ENCODE data around the gene AP2A1.

AP2A1 gene

DNA sequence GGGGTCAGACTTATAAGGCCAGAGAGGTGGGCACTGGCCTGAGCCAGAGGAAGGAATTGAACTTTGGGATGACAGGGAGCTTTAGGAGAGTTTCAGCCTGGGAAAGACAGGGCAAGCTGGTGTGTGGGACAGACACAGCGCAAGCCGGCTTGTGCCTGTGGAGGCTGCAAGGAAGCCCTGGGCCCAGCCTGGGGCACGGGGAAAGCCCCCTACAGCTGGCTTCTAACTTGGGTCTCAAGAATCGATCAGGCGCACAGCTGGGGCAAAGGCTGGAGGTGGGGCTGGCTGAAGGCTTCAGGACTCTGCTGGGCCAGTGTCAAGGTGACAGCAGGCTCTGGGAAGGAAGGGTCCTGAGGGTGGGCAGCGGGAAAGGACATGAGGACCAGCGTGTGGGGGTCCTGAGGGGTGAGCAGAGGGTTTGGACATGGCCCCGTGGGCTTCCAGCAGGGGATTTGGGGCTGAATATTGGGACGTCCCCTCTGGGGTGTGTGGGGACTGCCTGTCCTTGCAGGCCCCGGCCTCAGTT, 87.1 kb downstream of the AP2A1 start:
- H3K4me3 ChIP-seq (ENCODE audit: low read length) = no peak overlapping the region
- DNase-seq (ENCODE audit: low read depth) = no peak
- TF ChIP-seq, protein P1, sequence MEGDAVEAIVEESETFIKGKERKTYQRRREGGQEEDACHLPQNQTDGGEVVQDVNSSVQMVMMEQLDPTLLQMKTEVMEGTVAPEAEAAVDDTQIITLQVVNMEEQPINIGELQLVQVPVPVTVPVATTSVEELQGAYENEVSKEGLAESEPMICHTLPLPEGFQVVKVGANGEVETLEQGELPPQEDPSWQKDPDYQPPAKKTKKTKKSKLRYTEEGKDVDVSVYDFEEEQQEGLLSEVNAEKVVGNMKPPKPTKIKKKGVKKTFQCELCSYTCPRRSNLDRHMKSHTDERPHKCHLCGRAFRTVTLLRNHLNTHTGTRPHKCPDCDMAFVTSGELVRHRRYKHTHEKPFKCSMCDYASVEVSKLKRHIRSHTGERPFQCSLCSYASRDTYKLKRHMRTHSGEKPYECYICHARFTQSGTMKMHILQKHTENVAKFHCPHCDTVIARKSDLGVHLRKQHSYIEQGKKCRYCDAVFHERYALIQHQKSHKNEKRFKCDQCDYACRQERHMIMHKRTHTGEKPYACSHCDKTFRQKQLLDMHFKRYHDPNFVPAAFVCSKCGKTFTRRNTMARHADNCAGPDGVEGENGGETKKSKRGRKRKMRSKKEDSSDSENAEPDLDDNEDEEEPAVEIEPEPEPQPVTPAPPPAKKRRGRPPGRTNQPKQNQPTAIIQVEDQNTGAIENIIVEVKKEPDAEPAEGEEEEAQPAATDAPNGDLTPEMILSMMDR (conservative IDR thresholded peaks at IDR 0.05; ENCODE audit: low read depth, low read length) = no peak

- no peak for DNase-seq (ENCODE audit: low read depth)
- TF ChIP-seq, protein P1 (conservative IDR thresholded peaks at IDR 0.05; ENCODE audit: low read depth, low read length) = no peak
- H3K4me3 ChIP-seq (ENCODE audit: low read length) = no peak overlapping the region
Measured at GRCh38 chr19:49854378-49855263, 87.8 kb downstream of the AP2A1 start.

GRCh38 chr19:49855277-49855675, 88.5 kb downstream of the AP2A1 start:
- H3K4me3 ChIP-seq (ENCODE audit: low read length) = no peak overlapping the region
- no peak for DNase-seq (ENCODE audit: low read depth)
- TF ChIP-seq, protein P1 (conservative IDR thresholded peaks at IDR 0.05; ENCODE audit: low read depth, low read length) = no peak

DNA sequence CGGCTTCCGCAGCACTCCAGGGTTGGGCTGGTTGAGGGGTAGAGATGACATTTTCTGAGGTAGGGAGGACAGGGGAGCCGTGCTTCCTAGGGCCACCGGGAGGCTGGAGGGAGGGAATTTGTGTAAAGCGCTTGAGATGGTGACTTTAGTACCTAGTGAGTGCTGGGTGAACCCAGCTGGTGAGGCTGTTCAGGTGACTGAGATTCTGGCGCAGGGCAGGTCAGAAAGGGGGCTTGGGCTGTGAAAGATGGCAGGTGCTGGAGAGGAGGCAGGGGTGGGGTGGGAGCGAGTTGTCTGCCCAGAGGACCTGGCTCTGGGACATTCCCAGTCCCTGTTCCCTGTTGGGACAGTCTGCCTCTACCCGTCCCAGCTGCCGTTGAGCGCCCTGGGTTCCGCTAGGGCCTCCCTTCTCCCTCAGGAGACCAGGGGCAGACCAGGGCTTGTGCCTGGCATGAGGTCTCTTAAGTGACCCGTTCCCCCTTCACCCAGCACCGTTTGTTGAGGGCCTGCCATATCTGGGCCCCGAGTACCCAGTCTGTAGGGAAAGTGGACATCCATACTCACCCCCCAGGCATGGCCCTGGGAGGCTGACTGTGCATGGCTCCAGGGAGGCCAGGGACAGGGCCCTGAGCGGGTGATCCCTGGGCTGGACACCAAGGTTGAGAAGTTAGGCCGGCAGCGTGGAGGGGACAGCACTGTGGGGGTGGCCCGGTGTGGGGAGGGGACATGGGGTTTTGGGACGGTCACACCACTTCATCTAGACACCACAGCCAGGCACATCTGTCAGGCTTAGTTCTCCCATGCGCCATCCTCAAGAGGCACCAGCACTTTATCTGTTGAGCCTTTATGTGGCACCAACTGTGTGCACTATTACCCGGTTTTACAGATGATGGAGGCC, 89.1 kb downstream of the AP2A1 start:
- DNase-seq (ENCODE audit: low read depth) = no peak
- TF ChIP-seq, protein P1 (conservative IDR thresholded peaks at IDR 0.05; ENCODE audit: low read depth, low read length) = no peak
- no peak overlapping the region for H3K4me3 ChIP-seq (ENCODE audit: low read length)

DNA sequence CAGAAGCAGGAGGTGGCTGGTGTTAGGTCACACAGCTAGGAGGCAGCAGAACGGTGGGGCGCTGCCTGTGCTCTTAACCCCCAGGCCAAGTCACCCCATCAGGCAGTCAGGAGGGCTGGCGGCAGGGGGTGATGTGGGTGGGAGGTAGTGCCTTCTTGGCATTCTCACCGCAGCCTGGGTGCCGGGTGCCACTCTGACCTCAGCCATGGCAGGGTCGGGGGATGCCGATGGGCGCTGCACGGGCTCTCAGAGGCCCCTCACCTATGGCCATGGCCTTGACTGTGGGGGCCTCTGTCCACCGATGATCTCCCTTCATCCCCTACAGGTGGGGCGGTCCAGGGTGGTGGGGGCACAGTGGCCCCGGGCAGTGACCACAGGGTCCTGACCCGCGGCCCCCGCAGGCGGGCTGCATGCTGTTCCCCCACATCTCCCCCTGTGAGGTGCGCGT, 89.8 kb downstream of the AP2A1 start:
- TF ChIP-seq, protein P1 (conservative IDR thresholded peaks at IDR 0.05; ENCODE audit: low read depth, low read length) = no peak
- H3K4me3 ChIP-seq (ENCODE audit: low read length) = no peak overlapping the region

More for the DNA sequence above, 89.8 kb downstream of the AP2A1 start:
- DNase-seq (ENCODE audit: low read depth) = no peak
